Cerebellar nuclear complex (tissue), 1 donor: ENCODE data around the gene PSD.

ENCODE experiments used
- DNase-seq, 2 experiments: peaks; one replicate each; lab custom pipeline; 2025; lab: John Stamatoyannopoulos, UW

Gene PSD

GRCh38 chr10:102444851-102445250 is 26.3 kb upstream of the PSD start:
- no peak for DNase-seq

DNA sequence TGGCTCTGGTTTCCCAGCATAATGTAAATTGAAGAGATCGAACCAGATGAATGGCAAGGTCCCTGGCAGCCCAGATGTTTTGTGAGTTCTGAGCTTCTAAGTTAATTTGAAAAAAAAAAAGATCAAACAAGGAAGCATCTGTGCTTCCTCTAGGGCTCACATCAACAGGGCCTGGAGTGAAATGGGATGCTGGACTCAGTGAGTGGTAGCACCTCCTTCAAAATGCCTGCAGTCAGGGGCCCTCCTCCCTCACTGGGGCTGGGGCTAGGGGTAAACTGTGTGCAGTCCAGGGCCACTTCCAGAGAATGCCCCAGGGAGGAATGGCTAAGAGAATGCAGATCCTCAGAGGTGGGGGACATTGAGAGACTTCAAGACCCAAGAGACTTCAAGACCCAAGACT is 19.8 kb upstream of the PSD start:
- no peak for DNase-seq

- DNase-seq, result no peak
Measured at GRCh38 chr10:102437515-102437914, 18.9 kb upstream of the PSD start.

DNA sequence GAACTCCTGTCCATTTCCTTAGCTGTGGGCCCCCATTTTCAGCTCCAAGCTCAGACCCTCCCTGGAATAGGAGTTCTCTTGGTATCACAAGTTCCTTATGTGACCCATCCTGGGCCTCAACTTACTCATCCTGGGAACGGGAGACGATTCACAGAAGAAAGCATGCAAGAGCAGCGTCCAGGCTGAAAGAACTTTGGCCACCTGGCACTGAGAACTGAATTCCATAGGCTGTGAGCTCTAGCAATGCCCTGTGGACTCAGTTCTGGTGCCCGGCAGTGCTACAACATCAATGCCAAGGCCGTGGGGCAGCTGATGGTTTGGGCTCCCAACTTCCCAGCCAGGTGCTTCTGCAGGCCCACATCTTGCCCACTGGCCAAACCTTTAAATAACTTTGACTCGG is 17.7 kb upstream of the PSD start:
- DNase-seq, result no peak

DNA sequence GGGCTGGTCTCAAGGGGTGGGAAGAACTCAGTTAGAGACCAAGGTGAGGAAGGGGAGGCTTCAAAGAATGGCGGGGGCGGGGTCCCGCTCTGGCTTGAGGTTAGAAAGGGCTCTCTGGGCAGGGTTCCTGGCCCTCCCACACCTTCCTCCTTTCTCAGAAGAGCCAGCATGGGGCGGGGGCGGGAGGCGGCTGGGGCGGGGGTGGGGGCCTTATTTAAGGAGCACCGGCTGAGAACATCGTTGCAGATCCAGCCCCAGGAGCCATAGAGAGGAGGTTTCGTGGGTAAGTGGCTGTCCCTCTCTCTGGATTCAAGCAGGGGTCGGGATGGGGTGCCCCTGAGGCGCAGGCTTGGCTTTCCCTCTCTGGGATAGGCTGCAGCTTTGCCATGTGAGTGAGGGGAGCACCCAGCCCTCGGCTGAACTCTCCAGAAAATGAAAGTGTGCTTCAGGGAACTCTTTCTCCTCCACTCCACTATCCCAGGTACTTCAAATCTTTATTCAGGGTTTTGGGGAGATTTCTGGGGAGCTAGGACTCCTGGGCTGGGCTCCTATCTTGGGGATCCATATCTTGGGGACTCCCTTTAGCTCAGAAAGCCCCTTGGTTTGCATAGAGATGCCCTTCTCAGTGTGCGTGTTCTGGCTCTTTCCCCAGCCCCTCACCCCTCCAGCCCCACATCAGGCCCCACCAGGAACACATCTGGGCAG is 17.1 kb upstream of the PSD start:
- DNase-seq, result no peak

- DNase-seq, result no peak
Measured at GRCh38 chr10:102435133-102435497, 16.5 kb upstream of the PSD start.

DNA sequence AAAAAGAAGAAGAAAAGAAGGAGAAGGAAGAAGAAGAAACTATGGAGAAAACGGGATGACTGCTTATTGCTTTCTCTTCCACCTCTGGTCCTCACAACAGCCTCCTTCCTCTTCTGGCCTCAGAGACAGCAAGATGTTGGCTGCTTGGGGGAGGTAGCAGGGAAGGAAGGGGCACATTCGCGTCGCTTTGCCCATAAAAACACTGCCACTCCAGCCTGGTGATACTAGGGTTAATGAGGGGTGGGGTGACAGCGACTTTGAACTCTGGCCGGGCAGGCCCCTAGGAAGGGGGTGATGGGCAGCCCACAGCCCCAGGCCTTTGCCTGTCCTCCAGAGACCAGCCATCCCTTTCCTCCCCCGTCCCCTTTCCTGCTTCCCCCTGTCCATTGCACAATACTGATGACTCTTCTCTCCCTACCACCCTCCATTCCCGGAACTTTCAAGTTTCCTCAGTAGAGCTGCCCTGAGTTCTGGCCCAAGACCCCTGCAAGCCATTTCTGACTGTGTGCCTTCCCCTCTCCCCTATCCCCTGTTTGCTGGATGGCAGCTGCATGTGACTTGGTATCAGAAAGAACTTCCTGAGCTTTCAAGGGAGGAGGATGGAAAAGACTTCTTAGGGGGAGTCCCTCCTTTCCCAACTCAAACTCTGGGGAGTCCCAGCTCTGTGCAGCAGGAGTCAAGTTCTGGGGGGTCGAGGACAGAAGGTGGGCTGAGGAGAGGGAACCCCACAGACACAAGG is 16.0 kb upstream of the PSD start:
- DNase-seq, result no peak

DNA sequence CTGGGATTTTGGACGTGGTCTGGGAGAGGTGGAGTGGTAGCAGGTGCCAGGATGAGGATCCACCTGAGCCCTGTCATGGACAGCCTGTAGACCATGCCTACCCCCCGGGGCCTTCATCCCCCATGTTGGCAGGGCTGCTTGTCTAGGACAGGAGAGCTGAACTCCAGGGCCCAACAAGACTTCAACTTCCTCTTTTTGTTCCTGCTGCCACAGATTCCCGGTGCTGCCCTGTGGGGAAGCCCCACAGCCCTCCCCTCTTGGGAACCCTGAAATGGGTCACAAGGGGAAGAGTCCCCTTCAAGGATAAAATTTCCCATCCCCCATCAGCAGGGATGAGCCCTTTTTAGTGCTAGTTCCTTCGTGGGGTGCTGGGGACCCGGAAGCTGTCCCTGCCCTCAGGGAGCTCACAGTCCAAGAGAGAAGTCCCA is 15.0 kb upstream of the PSD start:
- DNase-seq, result no peak

DNA sequence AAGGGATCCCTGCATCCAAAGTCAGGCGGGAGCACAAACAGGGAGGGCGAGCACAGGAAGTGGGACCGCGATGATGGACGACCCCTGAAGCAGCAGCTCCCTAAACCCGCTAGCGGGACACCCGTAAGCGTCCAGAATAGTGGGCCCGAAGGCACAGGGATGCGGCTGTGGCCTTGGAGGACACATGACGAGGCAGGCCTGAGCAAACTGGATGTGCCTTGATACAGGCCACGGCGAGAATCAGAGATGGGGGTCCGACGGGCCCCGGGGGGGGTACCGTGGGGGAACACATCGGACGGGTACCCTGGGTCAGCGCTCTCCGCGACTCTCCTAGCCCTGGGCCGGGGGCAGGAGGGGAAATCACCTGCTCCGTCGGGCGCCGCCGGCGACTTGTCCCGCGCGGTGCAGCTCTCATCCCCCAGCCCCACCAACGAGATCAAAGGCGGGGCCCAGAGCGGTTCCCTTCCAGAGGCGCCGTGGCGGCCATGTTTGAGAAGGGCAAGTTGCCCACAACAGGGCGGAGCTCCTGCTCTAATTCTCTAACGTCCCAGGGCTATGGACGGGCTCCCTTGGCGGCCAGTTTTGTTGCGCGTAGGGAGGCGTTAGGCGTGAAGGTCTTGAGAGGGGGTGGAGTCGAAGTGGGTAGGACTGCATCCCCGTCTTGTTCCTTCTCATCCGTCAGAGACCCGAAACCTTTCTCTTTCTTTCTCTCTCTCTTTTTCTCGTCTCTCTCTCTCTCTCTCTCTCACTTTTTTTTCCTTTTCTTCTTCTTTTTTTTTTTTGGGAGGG is 13.8 kb upstream of the PSD start, which contains the start of gene CUEDC2:
TSS of gene CUEDC2 (minus strand) at position 413 of the 789 bp plus-strand sequence. CDS start 7,386 bp downstream, outside the sequence.
- peak; percentile 90 to 92 for DNase-seq

DNA sequence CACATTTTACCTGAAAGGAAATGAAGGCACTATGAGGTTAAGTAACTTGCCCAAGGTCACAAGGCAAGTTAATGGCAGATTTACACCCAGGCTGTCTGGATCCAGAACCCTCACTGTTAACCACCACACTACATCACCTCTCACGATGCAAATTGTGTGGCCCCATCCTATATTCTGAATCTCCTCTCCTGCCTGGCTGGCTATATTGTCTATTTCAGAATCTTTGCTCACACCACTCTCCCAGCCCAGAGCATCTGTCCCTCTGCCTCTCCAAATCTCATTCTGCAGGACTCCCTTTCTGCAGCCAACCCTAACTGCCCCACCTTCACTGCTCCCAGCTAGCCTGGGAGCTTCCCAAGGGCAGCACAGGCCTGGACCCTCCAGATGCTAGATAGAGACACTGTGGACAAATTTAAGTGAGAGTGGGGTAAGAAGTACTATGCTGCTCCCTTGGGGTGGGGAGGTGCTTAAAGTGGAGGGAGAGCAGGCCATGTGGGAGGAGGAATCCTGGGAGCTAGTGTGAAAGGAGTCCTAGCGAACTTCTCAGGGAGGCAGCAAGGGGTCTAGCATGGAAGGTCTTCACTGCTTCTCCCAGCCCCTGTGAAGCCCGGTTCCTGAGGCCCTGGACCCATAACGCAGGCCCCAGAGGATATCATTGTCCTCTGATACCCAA is 13.0 kb upstream of the PSD start:
- no peak for DNase-seq

DNA sequence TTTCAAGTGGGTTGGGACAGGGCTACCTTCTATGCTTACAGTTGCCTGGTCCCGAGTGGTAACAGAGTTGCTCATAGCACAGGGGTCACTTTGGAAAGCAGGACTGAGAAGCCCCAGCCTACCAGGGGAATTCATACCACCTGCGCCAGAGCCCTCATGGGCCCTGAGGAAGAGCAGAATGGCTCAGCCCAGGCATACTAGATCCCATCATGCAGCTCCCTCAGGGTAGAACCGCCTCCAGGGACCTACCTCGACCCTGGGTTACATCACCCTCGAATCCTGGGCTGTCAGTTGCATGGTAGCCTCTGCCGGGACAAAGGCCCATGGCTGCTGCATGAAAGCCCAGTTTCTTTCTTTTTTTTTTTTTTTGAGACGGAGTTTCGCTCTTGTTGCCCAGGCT is 10.9 kb upstream of the PSD start:
- no peak for DNase-seq

DNA sequence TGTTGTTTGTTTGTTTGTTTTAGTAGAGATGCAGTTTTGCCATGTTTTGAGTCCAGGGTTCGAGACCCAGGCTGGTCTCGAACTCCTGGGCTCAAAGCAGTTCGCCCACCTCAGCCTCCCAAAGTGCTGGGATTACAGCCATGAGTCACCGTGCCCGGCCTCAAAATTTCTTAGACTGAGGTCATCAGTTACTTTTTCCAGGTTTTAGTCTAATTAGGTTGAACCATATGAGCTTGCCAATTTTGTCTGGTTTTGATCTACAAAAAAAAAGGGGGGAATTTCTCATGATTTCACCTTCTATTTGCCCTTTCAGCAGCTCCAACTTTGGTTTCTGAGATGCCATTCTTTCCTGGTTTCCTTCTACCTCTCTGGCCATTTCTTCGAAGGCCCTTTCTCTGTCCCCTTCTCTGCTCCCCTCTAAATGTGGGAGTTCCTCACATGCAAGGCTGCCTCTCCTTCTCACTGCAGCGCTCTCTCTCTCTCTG is 8.3 kb upstream of the PSD start:
- DNase-seq, result no peak

DNA sequence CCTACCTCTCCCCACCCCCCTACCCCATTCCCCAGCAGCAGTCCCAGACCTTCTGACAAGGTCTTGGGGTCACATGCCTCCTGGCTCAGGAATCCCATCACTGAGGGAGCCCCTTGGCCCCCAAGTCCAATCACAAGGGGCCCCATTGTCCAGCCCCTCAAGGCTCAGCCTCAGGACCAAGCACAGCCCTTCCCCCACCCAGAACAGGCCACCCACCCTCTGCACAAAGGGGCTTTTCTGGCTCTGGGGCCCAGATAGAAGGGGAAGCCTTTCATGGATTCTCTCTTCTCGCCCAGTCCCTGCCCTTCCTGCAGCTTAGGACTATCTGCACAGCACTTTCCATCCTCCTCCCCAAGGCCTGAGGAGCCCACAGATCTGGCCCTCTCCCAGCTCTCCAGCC is 6.9 kb upstream of the PSD start:
- DNase-seq, result no peak

- no peak for DNase-seq
Measured at GRCh38 chr10:102424916-102425315, 6.3 kb upstream of the PSD start.

DNA sequence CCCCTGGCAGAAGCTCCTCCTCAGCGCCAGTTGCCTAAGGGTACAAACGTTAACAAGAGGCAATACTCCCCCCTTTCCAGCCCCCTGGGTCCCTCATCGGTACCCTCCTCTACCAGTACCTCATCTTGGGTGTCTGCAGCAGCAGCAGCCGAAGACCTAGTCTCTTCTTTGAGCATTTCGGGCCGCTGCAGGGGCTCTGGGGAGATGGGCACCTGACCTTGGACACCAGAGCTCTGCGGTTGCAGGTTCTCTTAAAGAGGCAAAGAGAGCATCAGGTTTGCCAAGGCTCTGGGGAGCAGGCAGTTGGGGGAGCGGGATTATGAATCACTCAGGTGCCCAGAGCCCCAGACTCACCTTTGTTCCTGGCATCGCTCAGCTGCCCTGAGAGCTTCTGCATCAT is 5.6 kb upstream of the PSD start:
- no peak for DNase-seq

GRCh38 chr10:102423372-102423968 is 4.9 kb upstream of the PSD start:
- DNase-seq, result no peak

DNA sequence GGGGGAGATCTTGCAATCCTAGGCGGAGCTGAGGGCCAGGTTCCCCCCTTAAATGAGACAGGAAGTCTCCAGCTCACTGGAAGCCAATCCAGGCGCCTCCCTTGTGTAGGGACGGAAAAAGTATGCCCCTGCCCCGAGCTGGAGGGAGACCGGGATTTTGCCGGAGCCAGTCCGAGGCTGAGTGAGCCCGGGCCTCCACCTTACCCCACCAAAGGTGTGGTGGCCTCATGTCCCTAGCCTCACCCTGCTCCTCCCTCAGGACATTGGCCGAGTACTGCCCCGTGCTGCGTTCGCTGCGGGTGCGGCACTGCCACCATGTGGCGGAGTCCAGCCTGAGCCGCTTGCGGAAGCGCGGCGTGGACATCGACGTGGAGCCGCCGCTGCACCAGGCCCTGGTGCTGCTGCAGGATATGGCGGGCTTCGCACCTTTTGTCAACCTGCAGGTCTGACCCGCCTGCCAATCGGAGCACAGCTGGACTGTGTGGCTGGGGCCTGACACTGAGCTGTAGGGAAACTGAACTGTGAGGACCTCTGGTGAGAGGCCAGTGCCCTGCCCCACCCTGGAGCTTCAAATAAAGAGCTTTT is 4.1 kb upstream of the PSD start:
- no peak for DNase-seq

DNA sequence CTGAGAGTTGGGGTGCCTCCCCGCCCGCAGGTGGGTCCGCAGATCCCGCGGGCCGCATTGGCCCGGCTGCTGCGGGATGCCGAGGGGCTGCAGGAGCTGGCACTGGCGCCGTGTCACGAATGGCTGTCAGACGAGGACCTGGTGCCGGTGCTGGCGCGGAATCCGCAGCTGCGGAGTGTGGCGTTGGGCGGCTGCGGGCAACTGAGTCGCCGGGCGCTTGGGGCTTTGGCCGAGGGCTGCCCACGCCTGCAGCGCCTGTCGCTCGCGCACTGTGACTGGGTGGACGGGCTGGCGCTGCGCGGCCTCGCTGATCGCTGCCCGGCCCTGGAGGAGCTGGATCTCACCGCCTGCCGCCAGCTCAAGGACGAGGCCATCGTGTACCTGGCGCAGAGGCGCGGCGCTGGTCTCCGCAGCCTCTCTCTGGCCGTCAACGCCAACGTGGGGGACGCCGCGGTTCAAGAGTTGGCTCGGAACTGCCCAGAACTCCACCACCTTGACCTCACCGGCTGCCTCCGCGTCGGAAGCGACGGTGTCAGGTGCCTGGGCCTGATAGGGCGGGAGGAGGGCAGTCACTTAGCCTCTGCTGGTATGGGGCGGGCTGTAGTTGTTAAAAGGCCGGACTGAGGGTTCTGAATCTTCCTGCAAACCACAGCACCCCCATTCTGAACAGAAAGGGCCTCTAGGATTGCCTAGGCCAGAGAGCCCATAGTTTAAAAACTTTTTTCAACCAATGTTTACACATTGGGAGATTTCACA is 3.4 kb upstream of the PSD start:
- no peak for DNase-seq

DNA sequence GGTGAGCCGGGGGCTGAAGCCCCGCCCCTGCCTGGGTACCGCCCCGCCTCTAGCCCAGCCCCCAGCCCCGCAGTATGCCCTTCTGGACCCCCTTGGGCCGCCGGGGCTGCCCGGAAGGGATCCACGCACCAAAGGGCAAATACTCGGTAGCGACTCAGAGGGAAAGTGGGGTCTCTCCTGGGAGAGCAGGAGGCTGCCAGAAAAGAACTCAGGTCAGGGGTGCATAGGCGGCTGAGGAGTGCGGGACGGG is 2.8 kb upstream of the PSD start:
- no peak for DNase-seq

DNA sequence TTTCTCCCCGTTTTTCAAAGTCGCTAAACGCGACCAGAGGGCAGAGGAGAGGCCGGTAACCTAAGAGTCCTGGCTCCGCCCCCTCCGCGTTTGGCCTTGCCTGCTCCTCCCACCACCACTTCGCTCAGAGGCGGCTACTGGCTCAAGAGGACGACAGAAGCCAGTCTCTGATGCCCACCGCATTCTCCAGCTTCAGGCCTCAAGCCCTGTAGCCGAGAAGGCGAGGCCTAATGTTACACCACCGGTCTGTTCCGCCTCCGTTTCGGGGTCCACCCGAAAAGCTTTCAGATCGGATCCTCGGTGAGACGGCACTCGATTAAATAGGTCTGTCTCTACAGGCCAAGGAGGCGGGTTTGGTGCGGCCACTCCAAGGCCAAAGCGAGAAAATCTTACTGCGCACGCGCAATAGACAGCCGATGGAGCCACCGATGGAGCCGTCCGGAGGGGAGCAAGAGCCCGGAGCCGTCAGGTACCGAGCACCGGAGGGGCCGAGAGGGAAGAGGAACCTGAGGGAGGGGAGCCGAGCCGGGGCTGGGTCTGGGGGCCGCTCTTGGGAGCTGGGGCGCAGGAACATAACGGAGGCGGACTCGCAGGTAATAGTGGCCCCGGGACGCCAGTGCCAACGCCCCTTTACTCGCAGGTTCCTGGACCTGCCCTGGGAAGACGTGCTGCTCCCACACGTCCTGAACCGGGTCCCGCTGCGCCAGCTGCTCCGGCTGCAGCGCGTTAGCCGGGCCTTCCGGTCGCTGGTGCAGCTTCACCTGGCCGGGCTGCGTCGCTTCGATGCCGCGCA is 2.3 kb upstream of the PSD start, which contains the start of gene FBXL15:
TSS of gene FBXL15 (plus strand) at position 123 of the 793 bp plus-strand sequence. CDS start at position 417, 294 bp downstream.
- DNase-seq, result peak; percentile 65 to 96
